Endothelial cell of umbilical vein (primary cell): ENCODE data around the gene CACNA1B. TPM values are rescaled to one million over a fixed set of nuclear protein-coding genes. Genes with fewer than 3 reads are reported as not detected.

Experiments
- BruUV-seq: library from RNA; stranded (reverse); fragments of 400-500 nt; replicated peaks from 2 replicates; lab custom pipeline; 2021; lab: Mats Ljungman, UMichigan
- CTCF ChIA-PET: fragments of 300-600, 350-600 bp; sonication (Branson Sonifier 250); formaldehyde crosslinking; loops from one replicate; lab custom pipeline; 2021; ENCODE audit warnings: antibody characterized with exemption, inconsistent platforms; lab: Charles Lee
- POLR2A ChIA-PET: fragments of 300-600, 350-600 bp; sonication (Branson Sonifier 250); formaldehyde crosslinking; loops from one replicate; lab custom pipeline; 2021; ENCODE audit warnings: antibody characterized with exemption, inconsistent platforms; lab: Charles Lee
- DNase-seq: peaks from one replicate; pipeline ENCODE4 v3.0.0-alpha.2; 2011; ENCODE audit warnings: low read depth, low spot score
- FAIRE-seq: peaks from 2 replicates; lab custom pipeline; 2011; peaks lifted over from hg19 to GRCh38; lab: Jason Lieb, UNC
- H2AFZ ChIP-seq: 2 replicates; pipeline ENCODE4 v1.6.0; 2012; ENCODE audit warnings: low read depth, low read length, control low read depth, inconsistent platforms
- H3K27ac ChIP-seq: 2 replicates; pipeline ENCODE4 v1.5.1; 2011; ENCODE audit warnings: low read depth, mild to moderate bottlenecking, control low read depth, low read length, moderate library complexity; ENCODE audit not compliant: insufficient read depth
- H3K27me3 ChIP-seq, 2 experiments: 2 replicates each; pipeline versions ENCODE4 v1.6.0 to v1.6.1; 2011; ENCODE audit warnings: low read length in 2 of 2, mixed read lengths in 1 of 2; ENCODE audit not compliant: control insufficient read depth in 2 of 2, insufficient read depth in 2 of 2
- H3K36me3 ChIP-seq, 2 experiments: 2 replicates in 1 of 2; 3 replicates in 1 of 2; pipeline ENCODE4 v1.5.1; 2011; ENCODE audit warnings: low read length in 2 of 2, mild to moderate bottlenecking in 1 of 2, moderate library complexity in 1 of 2; ENCODE audit not compliant: control insufficient read depth in 2 of 2, insufficient read depth in 2 of 2; ENCODE audit errors: extremely low read depth in 1 of 2
- H3K4me1 ChIP-seq: 3 replicates; pipeline ENCODE4 v1.5.1; 2011; ENCODE audit warnings: mild to moderate bottlenecking, low read length; ENCODE audit not compliant: control insufficient read depth, insufficient read depth; ENCODE audit errors: extremely low read depth
- H3K4me2 ChIP-seq: 2 replicates; pipeline ENCODE4 v1.6.1; 2011; ENCODE audit warnings: low read length, control low read depth, mixed read lengths; ENCODE audit not compliant: insufficient read depth
- H3K4me3 ChIP-seq, 3 experiments: fragments of 200-600 bp in 1 of 3; sonication (generic), shearing (Covaris generic) in 1 of 3; replicated peaks in 1 of 3; 2 replicates each; pipeline ENCODE4 v1.5.1; 2011 to 2016; ENCODE audit warnings: control low read depth in 3 of 3, low read length in 3 of 3, mild to moderate bottlenecking in 2 of 3, inconsistent platforms in 1 of 3, low read depth in 1 of 3, moderate library complexity in 1 of 3; ENCODE audit not compliant: insufficient read depth in 1 of 3
- H3K79me2 ChIP-seq: 2 replicates; pipeline ENCODE4 v1.6.0; 2012; ENCODE audit warnings: low read length, inconsistent platforms; ENCODE audit not compliant: control insufficient read depth, insufficient read depth
- H3K9ac ChIP-seq: replicated peaks from 2 replicates; pipeline ENCODE3; 2011; ENCODE audit warnings: low read length, control low read depth; ENCODE audit not compliant: insufficient read depth; ENCODE audit errors: extremely low read depth
- H3K9me1 ChIP-seq: replicated peaks from 3 replicates; pipeline ENCODE4 v1.6.0; 2011; ENCODE audit warnings: mild to moderate bottlenecking, low read length; ENCODE audit not compliant: control insufficient read depth, insufficient read depth; ENCODE audit errors: extremely low read depth
- H3K9me3 ChIP-seq: replicated peaks from 2 replicates; pipeline ENCODE4 v1.5.1; 2012; ENCODE audit warnings: low read length, inconsistent platforms; ENCODE audit not compliant: control insufficient read depth, insufficient read depth
- H4K20me1 ChIP-seq: replicated peaks from 2 replicates; pipeline ENCODE3; 2011; ENCODE audit warnings: mild to moderate bottlenecking, low read length; ENCODE audit not compliant: control insufficient read depth, insufficient read depth; ENCODE audit errors: extremely low read depth
- EZH2 ChIP-seq: IDR thresholded peaks from 2 replicates; pipeline ENCODE4 v1.6.1; 2012; ENCODE audit warnings: borderline replicate concordance, low read depth, mild to moderate bottlenecking, moderate library complexity, low read length, inconsistent platforms; ENCODE audit not compliant: severe bottlenecking
- FOS ChIP-seq: IDR thresholded peaks from 2 replicates; pipeline ENCODE4 v1.6.1; 2011; ENCODE audit warnings: mild to moderate bottlenecking, low read length, moderate library complexity, borderline replicate concordance; ENCODE audit not compliant: insufficient read depth
- GATA2 ChIP-seq: IDR thresholded peaks from 2 replicates; pipeline ENCODE4 v1.7.0; 2011; ENCODE audit warnings: low read depth, mild to moderate bottlenecking, moderate library complexity, mixed read lengths, low read length; ENCODE audit not compliant: insufficient read length, insufficient read depth
- JUN ChIP-seq: IDR thresholded peaks from 2 replicates; pipeline ENCODE4 v1.6.1; 2011; ENCODE audit warnings: borderline replicate concordance, low read depth; ENCODE audit not compliant: insufficient read length, insufficient read depth
- MYC ChIP-seq: IDR thresholded peaks from one replicate; pipeline ENCODE4 v1.6.1; 2011; ENCODE audit warnings: mild to moderate bottlenecking, low read depth, low read length
- POLR2A ChIP-seq: IDR thresholded peaks from 2 replicates; pipeline ENCODE4 v1.6.1; 2012; ENCODE audit warnings: low read depth, mild to moderate bottlenecking, control low read depth, low read length
- POLR2AphosphoS5 ChIP-seq: IDR thresholded peaks from 2 replicates; pipeline ENCODE4 v1.6.1; 2012; ENCODE audit warnings: low read depth, mild to moderate bottlenecking, control low read depth, low read length, moderate library complexity; ENCODE audit not compliant: insufficient read depth
- dilution Hi-C: fragments of 300-500 bp; cut with MboI; formaldehyde crosslinking; loops from one replicate; pipeline ENCODE4 v1.15.0; 2019; ENCODE audit warnings: low sequenced_read_pairs; ENCODE audit not compliant: extremely low pct_ligation_motif_present
- intact Hi-C: fragments of 100-400 bp; cut with micrococcal nuclease; formaldehyde crosslinking; loops from one replicate; pipeline ENCODE4 v1.10.0; 2022
- polyA plus RNA-seq, 4 experiments: library from polyadenylated mRNA; depleted of rRNA in 3 of 4; stranded (reverse) in 3 of 4; unstranded in 1 of 4; fragments of >200 nt; gene quantifications; 2 replicates each; pipeline versions ENCODE4 v1.2.1 to v1.2.3, GENCODE V29; 2011 to 2012; ENCODE audit warnings: missing spikeins in 1 of 4
- total RNA-seq: library from RNA; stranded (reverse); gene quantifications from 2 replicates; pipeline ENCODE4 v1.2.3, GENCODE V29; 2021
- TF ChIP-seq, protein P1 (sequence below), 2 donors: IDR thresholded peaks; 1 replicate in 1 of 2; 2 replicates in 1 of 2; pipeline ENCODE4 v1.5.1; 2011; ENCODE audit warnings: low read length in 2 of 2, mild to moderate bottlenecking in 2 of 2, moderate library complexity in 2 of 2, control low read depth in 1 of 2, inconsistent platforms in 1 of 2, low read depth in 1 of 2; ENCODE audit not compliant: insufficient read depth in 1 of 2; ENCODE audit errors: extremely low read depth in 1 of 2
- TF ChIP-seq, protein P2 (sequence below): IDR thresholded peaks from 2 replicates; pipeline ENCODE4 v1.6.1; 2011; ENCODE audit not compliant: insufficient read depth, insufficient read length

The CACNA1B gene
- total and polyA plus RNA-seq, 2 donors (not counting 3 experiments of a cell fraction or from before 2014, with no cell fraction given) = 0.11 to 0.41 TPM

DNA sequence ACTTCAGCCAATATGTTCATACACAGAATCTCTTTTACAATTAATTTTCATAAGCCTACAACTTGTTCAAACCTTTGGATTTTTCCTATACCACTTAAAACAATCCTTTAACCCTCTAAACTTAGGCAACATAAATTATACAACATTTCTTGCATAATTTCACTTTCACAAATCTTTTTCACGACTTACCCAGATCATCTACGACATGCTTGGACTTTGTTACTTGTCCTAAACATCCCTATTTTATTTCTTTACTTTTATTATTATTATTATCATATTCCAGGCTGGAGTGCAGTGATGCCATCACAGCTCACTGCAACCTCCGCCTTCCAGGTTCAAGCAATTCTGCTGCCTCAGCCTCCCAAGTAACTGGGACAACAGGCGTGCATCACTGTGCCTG, 68.0 kb downstream of the CACNA1B start:
- intact Hi-C loops = no loop called here
- TF ChIP-seq, protein P1, sequence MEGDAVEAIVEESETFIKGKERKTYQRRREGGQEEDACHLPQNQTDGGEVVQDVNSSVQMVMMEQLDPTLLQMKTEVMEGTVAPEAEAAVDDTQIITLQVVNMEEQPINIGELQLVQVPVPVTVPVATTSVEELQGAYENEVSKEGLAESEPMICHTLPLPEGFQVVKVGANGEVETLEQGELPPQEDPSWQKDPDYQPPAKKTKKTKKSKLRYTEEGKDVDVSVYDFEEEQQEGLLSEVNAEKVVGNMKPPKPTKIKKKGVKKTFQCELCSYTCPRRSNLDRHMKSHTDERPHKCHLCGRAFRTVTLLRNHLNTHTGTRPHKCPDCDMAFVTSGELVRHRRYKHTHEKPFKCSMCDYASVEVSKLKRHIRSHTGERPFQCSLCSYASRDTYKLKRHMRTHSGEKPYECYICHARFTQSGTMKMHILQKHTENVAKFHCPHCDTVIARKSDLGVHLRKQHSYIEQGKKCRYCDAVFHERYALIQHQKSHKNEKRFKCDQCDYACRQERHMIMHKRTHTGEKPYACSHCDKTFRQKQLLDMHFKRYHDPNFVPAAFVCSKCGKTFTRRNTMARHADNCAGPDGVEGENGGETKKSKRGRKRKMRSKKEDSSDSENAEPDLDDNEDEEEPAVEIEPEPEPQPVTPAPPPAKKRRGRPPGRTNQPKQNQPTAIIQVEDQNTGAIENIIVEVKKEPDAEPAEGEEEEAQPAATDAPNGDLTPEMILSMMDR (IDR thresholded peaks at IDR 0.05; ENCODE audit: extremely low read depth in 1 of 2, insufficient read depth in 1 of 2, low read depth in 1 of 2, low read length in 2 of 2) = no peak
- TF ChIP-seq MYC (no peak), EZH2 (no peak), GATA2 (no peak), POLR2AphosphoS5 (no peak), JUN (no peak), FOS (no peak), POLR2A (no peak)
- TF ChIP-seq, protein P2, sequence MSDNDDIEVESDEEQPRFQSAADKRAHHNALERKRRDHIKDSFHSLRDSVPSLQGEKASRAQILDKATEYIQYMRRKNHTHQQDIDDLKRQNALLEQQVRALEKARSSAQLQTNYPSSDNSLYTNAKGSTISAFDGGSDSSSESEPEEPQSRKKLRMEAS = no peak

More for the DNA sequence above, 68.0 kb downstream of the CACNA1B start:
- no peak overlapping the region for H3K4me3 ChIP-seq
- no peaks in the 10 kb centered on the region for H3K9me3 ChIP-seq
- CTCF ChIA-PET = no interaction called here
- H3K4me1 ChIP-seq = no peaks in the 10 kb centered on the region
- POLR2A ChIA-PET = no interaction called here
- no peak overlapping the region for H2AFZ ChIP-seq
- H3K9ac ChIP-seq = no peak overlapping the region
- dilution Hi-C loops = no loop called here
- BruUV-seq = no TSS peak
- no peaks in the 10 kb centered on the region for H3K36me3 ChIP-seq
- no peak overlapping the region for H3K4me2 ChIP-seq
- H3K27ac ChIP-seq = no peak overlapping the region
- DNase-seq = no peak
- FAIRE-seq = no peak
- no peaks in the 10 kb centered on the region for H3K27me3 ChIP-seq
- H4K20me1 ChIP-seq = no peaks in the 10 kb centered on the region
- H3K79me2 ChIP-seq = no peaks in the 10 kb centered on the region
- H3K9me1 ChIP-seq = no peaks in the 10 kb centered on the region
